ENCODE data around the gene BEND7. TPM values are rescaled to one million over a fixed set of nuclear protein-coding genes. Genes with fewer than 3 reads are reported as not detected.

Gene BEND7
- total RNA-seq, 5 donors from 2014 or later (not counting 1 experiment from before 2014, with no cell fraction given) = 1.2 TPM; not detected in 4

GRCh38 chr10:13563481-13564445, 34.9 kb upstream of the BEND7 start:
- Histone ChIP-seq H3K4me3 (ENCODE audit: control insufficient read depth in 1 of 2, extremely low read depth in 1 of 2, low read length in 1 of 2) (no peak overlapping the region), H3K36me3 (ENCODE audit: control insufficient read depth in 2 of 2, extremely low read depth in 1 of 2, insufficient read depth in 1 of 2, low read length in 1 of 2) (no peaks in the 10 kb centered on the region), H3K27ac (ENCODE audit: low read length) (no peak overlapping the region), H3K4me1 (ENCODE audit: control insufficient read depth in 1 of 2, extremely low read depth in 1 of 2, insufficient read depth in 2 of 2, low read length in 2 of 2) (no peaks in the 10 kb centered on the region), H3K9me3 (no peaks in the 10 kb centered on the region), H3K27me3 (replicated peaks in 1 of 2; ENCODE audit: control insufficient read depth in 2 of 2, extremely low read depth in 1 of 2, insufficient read depth in 2 of 2, low read length in 1 of 2) (peaks cover 0 to 13% of the 10 kb centered on the region in 2 experiments)
- DNase-seq (no peak), ATAC-seq (replicated peaks in 1 of 4) (no peak)
- H3K27me3 Mint-ChIP-seq = peaks cover 9 to 14% of the 10 kb centered on the region in 2 donors
- POLR2A ChIA-PET = no interaction called here
- 97% methylated on average over 8 of the region's 11 CpGs for WGBS (ENCODE audit: insufficient coverage)
- no peaks in the 10 kb centered on the region for H3K36me3 Mint-ChIP-seq
- CTCF ChIA-PET = no interaction called here
- H3K4me3 Mint-ChIP-seq = no peak overlapping the region
- H3K4me1 Mint-ChIP-seq = no peaks in the 10 kb centered on the region
- H3K9me3 Mint-ChIP-seq = no peaks in the 10 kb centered on the region
- H3K27ac Mint-ChIP-seq = no peak overlapping the region

- ChIA-PET POLR2A (no interaction called here), CTCF (no interaction called here)
- Mint-ChIP-seq H3K9me3 (no peaks in the 10 kb centered on the region), H3K4me1 (peaks cover 0 to 2% (median 0%) of the 10 kb centered on the region in 3 donors), H3K27me3 (peaks cover 8 to 13% of the 10 kb centered on the region in 2 donors), H3K36me3 (no peaks in the 10 kb centered on the region), H3K27ac (no peak overlapping the region), H3K4me3 (no peak overlapping the region)
- no peaks in the 10 kb centered on the region for H3K36me3 ChIP-seq (ENCODE audit: control insufficient read depth in 2 of 2, extremely low read depth in 1 of 2, insufficient read depth in 1 of 2, low read length in 1 of 2)
- no peak overlapping the region for H3K4me3 ChIP-seq (ENCODE audit: control insufficient read depth in 1 of 2, extremely low read depth in 1 of 2, low read length in 1 of 2)
- no peaks in the 10 kb centered on the region for H3K4me1 ChIP-seq (ENCODE audit: control insufficient read depth in 1 of 2, extremely low read depth in 1 of 2, insufficient read depth in 2 of 2, low read length in 2 of 2)
- H3K9me3 ChIP-seq = no peaks in the 10 kb centered on the region
- DNase-seq (no peak), ATAC-seq (replicated peaks in 1 of 4) (no peak)
- no peak overlapping the region for H3K27ac ChIP-seq (ENCODE audit: low read length)
- peaks cover 0 to 10% of the 10 kb centered on the region in 2 experiments for H3K27me3 ChIP-seq (replicated peaks in 1 of 2; ENCODE audit: control insufficient read depth in 2 of 2, extremely low read depth in 1 of 2, insufficient read depth in 2 of 2, low read length in 1 of 2)
These were observed 31.8 kb upstream of the BEND7 start for GRCh38 chr10:13560597-13560996.

GRCh38 chr10:13559124-13559700, 30.4 kb upstream of the BEND7 start:
- Mint-ChIP-seq H3K27me3 (peaks cover 5 to 15% of the 10 kb centered on the region in 2 donors), H3K36me3 (no peaks in the 10 kb centered on the region), H3K9me3 (no peaks in the 10 kb centered on the region), H3K27ac (no peak overlapping the region), H3K4me1 (peaks cover 0 to 2% (median 0%) of the 10 kb centered on the region in 3 donors), H3K4me3 (no peak overlapping the region)
- ChIA-PET CTCF (no interaction called here), POLR2A (interaction anchor here in 1 of 2 donors (0.6 kb wide), 1 partner anchor 109 kb away, joined by 8 read pairs; no protein-coding TSS in a partner anchor)
- Histone ChIP-seq H3K9me3 (no peaks in the 10 kb centered on the region), H3K36me3 (ENCODE audit: control insufficient read depth in 2 of 2, extremely low read depth in 1 of 2, insufficient read depth in 1 of 2, low read length in 1 of 2) (no peaks in the 10 kb centered on the region), H3K27ac (ENCODE audit: low read length) (no peak overlapping the region), H3K4me1 (ENCODE audit: control insufficient read depth in 1 of 2, extremely low read depth in 1 of 2, insufficient read depth in 2 of 2, low read length in 2 of 2) (no peaks in the 10 kb centered on the region), H3K4me3 (ENCODE audit: control insufficient read depth in 1 of 2, extremely low read depth in 1 of 2, low read length in 1 of 2) (no peak overlapping the region), H3K27me3 (replicated peaks in 1 of 2; ENCODE audit: control insufficient read depth in 2 of 2, extremely low read depth in 1 of 2, insufficient read depth in 2 of 2, low read length in 1 of 2) (peaks cover 0 to 9% of the 10 kb centered on the region in 2 experiments)
- no peak for DNase-seq
- no peak for ATAC-seq (replicated peaks in 1 of 4)
- no CpG with 5 or more reads among the region's 2 CpGs for WGBS (ENCODE audit: insufficient coverage)

GRCh38 chr10:13555884-13556510, 27.2 kb upstream of the BEND7 start:
- CTCF ChIA-PET = no interaction called here
- H3K9me3 ChIP-seq = no peaks in the 10 kb centered on the region

GRCh38 chr10:13550802-13551201, 22.0 kb upstream of the BEND7 start:
- Mint-ChIP-seq H3K27ac (no peak overlapping the region), H3K4me1 (no peaks in the 10 kb centered on the region), H3K9me3 (peaks cover 3 to 25% (median 17%) of the 10 kb centered on the region in 3 donors), H3K4me3 (no peak overlapping the region), H3K36me3 (no peaks in the 10 kb centered on the region), H3K27me3 (peaks cover 15 to 25% of the 10 kb centered on the region in 2 donors)
- Histone ChIP-seq H3K36me3 (ENCODE audit: control insufficient read depth in 2 of 2, extremely low read depth in 1 of 2, insufficient read depth in 1 of 2, low read length in 1 of 2) (no peaks in the 10 kb centered on the region), H3K4me3 (ENCODE audit: control insufficient read depth in 1 of 2, extremely low read depth in 1 of 2, low read length in 1 of 2) (no peak overlapping the region), H3K27me3 (replicated peaks in 1 of 2; ENCODE audit: control insufficient read depth in 2 of 2, extremely low read depth in 1 of 2, insufficient read depth in 2 of 2, low read length in 1 of 2) (peaks cover 0 to 7% of the 10 kb centered on the region in 2 experiments), H3K9me3 (no peaks in the 10 kb centered on the region), H3K27ac (ENCODE audit: low read length) (no peak overlapping the region), H3K4me1 (ENCODE audit: control insufficient read depth in 1 of 2, extremely low read depth in 1 of 2, insufficient read depth in 2 of 2, low read length in 2 of 2) (no peaks in the 10 kb centered on the region)
- no peak for DNase-seq
- ChIA-PET CTCF (no interaction called here), POLR2A (no interaction called here)
- no peak for ATAC-seq (replicated peaks in 1 of 4)
- WGBS (ENCODE audit: insufficient coverage) = no CpG with 5 or more reads among the region's 2 CpGs

More at GRCh38 chr10:13555884-13556510, 27.2 kb upstream of the BEND7 start:
- H3K36me3 ChIP-seq (ENCODE audit: control insufficient read depth in 2 of 2, extremely low read depth in 1 of 2, insufficient read depth in 1 of 2, low read length in 1 of 2) = no peaks in the 10 kb centered on the region
- POLR2A ChIA-PET = interaction anchor here in 1 of 2 donors (0.6 kb wide), 1 partner anchor 233 kb away, joined by 3 read pairs; no protein-coding TSS in a partner anchor
- Mint-ChIP-seq H3K4me3 (no peak overlapping the region), H3K9me3 (peaks cover 3 to 5% (median 4%) of the 10 kb centered on the region in 3 donors), H3K27ac (no peak overlapping the region), H3K4me1 (peaks cover 0 to 2% (median 0%) of the 10 kb centered on the region in 3 donors), H3K36me3 (no peaks in the 10 kb centered on the region), H3K27me3 (peaks cover 9 to 14% of the 10 kb centered on the region in 2 donors)
- no peak overlapping the region for H3K4me3 ChIP-seq (ENCODE audit: control insufficient read depth in 1 of 2, extremely low read depth in 1 of 2, low read length in 1 of 2)
- DNase-seq (no peak), ATAC-seq (replicated peaks in 1 of 4) (no peak)
- WGBS (ENCODE audit: insufficient coverage) = 60% methylated on average over 1 of the region's 2 CpGs
- H3K27me3 ChIP-seq (replicated peaks in 1 of 2; ENCODE audit: control insufficient read depth in 2 of 2, extremely low read depth in 1 of 2, insufficient read depth in 2 of 2, low read length in 1 of 2) = no peaks in the 10 kb centered on the region
- H3K4me1 ChIP-seq (ENCODE audit: control insufficient read depth in 1 of 2, extremely low read depth in 1 of 2, insufficient read depth in 2 of 2, low read length in 2 of 2) = no peaks in the 10 kb centered on the region
- H3K27ac ChIP-seq (ENCODE audit: low read length) = no peak overlapping the region

GRCh38 chr10:13542533-13542932, 13.7 kb upstream of the BEND7 start:
- Mint-ChIP-seq H3K27me3 (peaks cover 47 to 50% of the 10 kb centered on the region in 2 donors), H3K9me3 (peaks cover 0 to 4% (median 0%) of the 10 kb centered on the region in 3 donors), H3K4me1 (no peaks in the 10 kb centered on the region), H3K4me3 (no peak overlapping the region), H3K27ac (no peak overlapping the region), H3K36me3 (no peaks in the 10 kb centered on the region)
- H3K9me3 ChIP-seq = no peaks in the 10 kb centered on the region
- no peaks in the 10 kb centered on the region for H3K36me3 ChIP-seq (ENCODE audit: control insufficient read depth in 2 of 2, extremely low read depth in 1 of 2, insufficient read depth in 1 of 2, low read length in 1 of 2)
- no peak overlapping the region for H3K27ac ChIP-seq (ENCODE audit: low read length)
- no peak overlapping the region for H3K4me3 ChIP-seq (ENCODE audit: control insufficient read depth in 1 of 2, extremely low read depth in 1 of 2, low read length in 1 of 2)
- no CpG with 5 or more reads among the region's 5 CpGs for WGBS (ENCODE audit: insufficient coverage)
- POLR2A ChIA-PET = no interaction called here
- peaks cover 0 to 29% of the 10 kb centered on the region in 2 experiments for H3K27me3 ChIP-seq (replicated peaks in 1 of 2; ENCODE audit: control insufficient read depth in 2 of 2, extremely low read depth in 1 of 2, insufficient read depth in 2 of 2, low read length in 1 of 2)
- CTCF ChIA-PET = no interaction called here
- H3K4me1 ChIP-seq (ENCODE audit: control insufficient read depth in 1 of 2, extremely low read depth in 1 of 2, insufficient read depth in 2 of 2, low read length in 2 of 2) = no peaks in the 10 kb centered on the region
- DNase-seq = no peak
- no peak for ATAC-seq (replicated peaks in 1 of 4)
